ENCODE data around the gene TMOD1.

- TF ChIP-seq RAD21 (IDR thresholded peaks at IDR 0.05; ENCODE audit: low read length) (no peak), CTCF (IDR thresholded peaks at IDR 0.05) (no peak), CHD2 (IDR thresholded peaks at IDR 0.05; ENCODE audit: low read length, partially characterized antibody) (no peak), EP300 (IDR thresholded peaks at IDR 0.05; ENCODE audit: borderline replicate concordance in 1 of 2, low read depth in 1 of 2, low read length in 1 of 2) (no peak)
Observed at GRCh38 chr9:97514531-97514930, 13.1 kb downstream of the TMOD1 start.
